ENCODE data around the gene CEND1. TPM values are rescaled to one million over a fixed set of nuclear protein-coding genes. Genes with fewer than 3 reads are reported as not detected.

CEND1 gene
- total and polyA plus RNA-seq, 2 donors from 2014 or later, result 0.16 to 3.6 TPM

- Histone ChIP-seq H3K4me3 (ENCODE audit: low read length in 3 of 3) (no peak overlapping the region), H3K27ac (ENCODE audit: low read depth in 2 of 2, low read length in 2 of 2) (no peak overlapping the region), H3K4me1 (ENCODE audit: control insufficient read depth in 2 of 3, insufficient read depth in 2 of 3, low read depth in 1 of 3, low read length in 3 of 3) (peaks cover 0 to 2% (median 0%) of the 10 kb centered on the region in 3 donors), H3K9ac (ENCODE audit: low read length in 3 of 3) (no peak overlapping the region), H3K27me3 (ENCODE audit: control insufficient read depth, insufficient read depth, low read length) (no peaks in the 10 kb centered on the region), H3K9me3 (ENCODE audit: control insufficient read depth in 2 of 3, insufficient read depth in 1 of 3, low read length in 3 of 3) (no peaks in the 10 kb centered on the region), H3K36me3 (ENCODE audit: control insufficient read depth in 2 of 3, insufficient read depth in 3 of 3, low read length in 3 of 3) (peaks cover 0 to 36% (median 19%) of the 10 kb centered on the region in 3 donors)
- TF ChIP-seq, protein P1, sequence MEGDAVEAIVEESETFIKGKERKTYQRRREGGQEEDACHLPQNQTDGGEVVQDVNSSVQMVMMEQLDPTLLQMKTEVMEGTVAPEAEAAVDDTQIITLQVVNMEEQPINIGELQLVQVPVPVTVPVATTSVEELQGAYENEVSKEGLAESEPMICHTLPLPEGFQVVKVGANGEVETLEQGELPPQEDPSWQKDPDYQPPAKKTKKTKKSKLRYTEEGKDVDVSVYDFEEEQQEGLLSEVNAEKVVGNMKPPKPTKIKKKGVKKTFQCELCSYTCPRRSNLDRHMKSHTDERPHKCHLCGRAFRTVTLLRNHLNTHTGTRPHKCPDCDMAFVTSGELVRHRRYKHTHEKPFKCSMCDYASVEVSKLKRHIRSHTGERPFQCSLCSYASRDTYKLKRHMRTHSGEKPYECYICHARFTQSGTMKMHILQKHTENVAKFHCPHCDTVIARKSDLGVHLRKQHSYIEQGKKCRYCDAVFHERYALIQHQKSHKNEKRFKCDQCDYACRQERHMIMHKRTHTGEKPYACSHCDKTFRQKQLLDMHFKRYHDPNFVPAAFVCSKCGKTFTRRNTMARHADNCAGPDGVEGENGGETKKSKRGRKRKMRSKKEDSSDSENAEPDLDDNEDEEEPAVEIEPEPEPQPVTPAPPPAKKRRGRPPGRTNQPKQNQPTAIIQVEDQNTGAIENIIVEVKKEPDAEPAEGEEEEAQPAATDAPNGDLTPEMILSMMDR (IDR thresholded peaks at IDR 0.05; ENCODE audit: borderline replicate concordance, extremely low read depth, insufficient read depth), result no peak
- DNase-seq (peak in 1 of 5 donors; percentile 81), FAIRE-seq (no peak)
- intact Hi-C loops (cut with DNase I), result no loop called here
Observed at GRCh38 chr11:763073-763463, 26.8 kb downstream of the CEND1 start.

- intact Hi-C loops (cut with DNase I), result no loop called here
- Histone ChIP-seq H3K27me3 (ENCODE audit: control insufficient read depth, insufficient read depth, low read length) (no peaks in the 10 kb centered on the region), H3K27ac (ENCODE audit: low read depth in 2 of 2, low read length in 2 of 2) (no peak overlapping the region), H3K9ac (ENCODE audit: low read length in 3 of 3) (no peak overlapping the region), H3K9me3 (ENCODE audit: control insufficient read depth in 2 of 3, insufficient read depth in 1 of 3, low read length in 3 of 3) (no peaks in the 10 kb centered on the region), H3K4me1 (ENCODE audit: control insufficient read depth in 2 of 3, insufficient read depth in 2 of 3, low read depth in 1 of 3, low read length in 3 of 3) (peaks cover 0 to 2% (median 0%) of the 10 kb centered on the region in 3 donors), H3K4me3 (ENCODE audit: low read length in 3 of 3) (no peak overlapping the region), H3K36me3 (ENCODE audit: control insufficient read depth in 2 of 3, insufficient read depth in 3 of 3, low read length in 3 of 3) (peaks cover 0 to 38% (median 19%) of the 10 kb centered on the region in 3 donors)
- no peak for FAIRE-seq
- TF ChIP-seq, protein P1 (IDR thresholded peaks at IDR 0.05; ENCODE audit: borderline replicate concordance, extremely low read depth, insufficient read depth), result no peak
- DNase-seq, result peak in 1 of 5 donors; percentile 76
Observed at GRCh38 chr11:762421-763072, 27.3 kb downstream of the CEND1 start.

GRCh38 chr11:761526-762108, 28.3 kb downstream of the CEND1 start:
- Histone ChIP-seq H3K4me3 (ENCODE audit: low read length in 3 of 3) (no peak overlapping the region), H3K27ac (ENCODE audit: low read depth in 2 of 2, low read length in 2 of 2) (no peak overlapping the region), H3K9ac (ENCODE audit: low read length in 3 of 3) (no peak overlapping the region), H3K36me3 (ENCODE audit: control insufficient read depth in 2 of 3, insufficient read depth in 3 of 3, low read length in 3 of 3) (peaks cover 0 to 41% (median 22%) of the 10 kb centered on the region in 3 donors), H3K9me3 (ENCODE audit: control insufficient read depth in 2 of 3, insufficient read depth in 1 of 3, low read length in 3 of 3) (no peaks in the 10 kb centered on the region), H3K27me3 (ENCODE audit: control insufficient read depth, insufficient read depth, low read length) (no peaks in the 10 kb centered on the region), H3K4me1 (ENCODE audit: control insufficient read depth in 2 of 3, insufficient read depth in 2 of 3, low read depth in 1 of 3, low read length in 3 of 3) (peaks cover 0 to 2% (median 0%) of the 10 kb centered on the region in 3 donors)
- DNase-seq (no peak), FAIRE-seq (no peak)
- intact Hi-C loops (cut with DNase I), result no loop called here
- TF ChIP-seq, protein P1 (IDR thresholded peaks at IDR 0.05; ENCODE audit: borderline replicate concordance, extremely low read depth, insufficient read depth), result no peak

Data from kidney (tissue), 14 donors.